NCI-H2171 treated with DMSO at 0.1 percent for 48 hours (cell line): ENCODE data around the gene TSPAN19.

ENCODE experiments used
- DNase-seq: peaks from one replicate; lab custom pipeline; 2025; lab: John Stamatoyannopoulos, UW

Gene TSPAN19

DNA sequence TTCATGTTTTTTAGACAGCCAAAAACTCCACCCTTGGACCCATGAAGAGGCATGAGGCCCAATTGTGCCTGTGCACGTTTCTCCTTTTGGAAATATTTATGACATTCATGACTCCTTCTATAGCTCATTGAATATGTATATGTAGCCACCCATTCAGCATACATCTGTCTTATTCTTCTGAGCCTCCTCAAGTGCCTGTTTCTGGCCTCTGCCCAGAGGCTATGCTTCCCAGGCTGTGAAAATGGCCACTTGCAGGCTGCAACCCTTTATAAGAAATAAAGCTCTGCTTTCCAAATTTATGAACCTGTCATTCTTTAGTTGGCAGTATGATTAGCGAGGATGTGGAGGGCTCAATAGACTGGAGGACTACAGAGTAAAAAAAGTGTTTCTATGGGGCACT is 35.3 kb downstream of the TSPAN19 start:
- no peak for DNase-seq

GRCh38 chr12:84998341-84998740 is 37.7 kb downstream of the TSPAN19 start:
- no peak for DNase-seq

- no peak for DNase-seq
Observed at GRCh38 chr12:84996759-84997158, 39.3 kb downstream of the TSPAN19 start.

- no peak for DNase-seq
Observed at GRCh38 chr12:84995641-84996040, 40.4 kb downstream of the TSPAN19 start.

DNA sequence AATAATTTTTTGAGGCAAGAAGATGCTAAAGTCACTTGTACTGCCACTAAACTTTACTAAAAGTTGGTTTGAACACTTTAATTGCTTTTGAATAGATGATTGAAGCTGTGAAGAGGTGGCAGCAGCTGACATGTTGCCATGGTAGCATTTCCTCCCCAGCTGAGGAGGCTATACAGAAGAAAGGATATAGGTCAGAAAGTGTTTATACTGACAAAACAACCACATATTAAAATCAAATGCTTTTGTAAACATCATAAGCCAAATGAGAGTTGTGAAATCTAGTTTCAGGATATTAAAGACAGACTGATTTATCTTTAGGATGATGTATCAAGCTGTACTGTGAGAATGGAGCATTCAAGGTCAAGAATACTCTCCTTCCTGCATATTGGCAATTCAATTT is 41.7 kb downstream of the TSPAN19 start:
- no peak for DNase-seq

- peak; percentile 81 for DNase-seq
Observed at GRCh38 chr12:84986586-84986985, 49.5 kb downstream of the TSPAN19 start.

DNA sequence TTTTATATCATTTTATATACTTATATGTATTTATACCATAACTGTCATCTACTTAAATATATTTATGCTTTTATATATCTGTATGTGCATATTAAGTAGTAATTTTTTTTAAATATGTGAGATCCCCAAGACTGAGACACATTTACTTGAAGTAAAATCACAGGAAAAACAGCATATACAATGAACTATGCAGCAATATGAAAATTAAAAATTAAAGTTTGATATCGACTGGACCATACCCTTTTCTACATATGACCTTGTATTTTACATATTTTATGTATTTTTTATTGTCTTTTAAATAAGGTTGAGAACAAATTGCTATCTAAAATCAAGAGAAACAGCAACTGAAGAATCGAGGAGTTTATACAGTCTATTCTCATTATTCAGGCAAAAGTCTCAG is 50.0 kb downstream of the TSPAN19 start:
- DNase-seq = no peak

GRCh38 chr12:84983289-84983688 is 52.8 kb downstream of the TSPAN19 start:
- no peak for DNase-seq

- DNase-seq = no peak
Observed at GRCh38 chr12:84982888-84983287, 53.2 kb downstream of the TSPAN19 start.

DNA sequence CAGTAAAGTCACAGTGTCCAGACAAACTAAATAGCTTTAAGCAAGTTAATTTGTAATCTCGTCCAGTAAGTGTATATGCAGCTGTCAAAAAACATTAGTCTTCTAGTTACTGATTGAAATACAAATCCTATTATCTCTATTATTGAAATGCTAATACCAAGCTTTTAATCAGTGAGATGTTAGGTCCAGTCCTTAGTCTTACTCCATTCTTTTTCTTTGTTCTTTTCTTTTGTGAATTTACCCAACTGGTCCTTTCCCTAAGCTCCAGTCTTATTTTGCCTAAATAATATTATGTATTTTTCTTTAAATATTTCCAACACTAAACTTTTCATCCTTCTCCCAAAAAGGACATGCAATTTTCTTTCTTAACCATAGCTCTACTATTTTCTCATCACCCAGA is 57.2 kb downstream of the TSPAN19 start:
- DNase-seq = no peak

DNA sequence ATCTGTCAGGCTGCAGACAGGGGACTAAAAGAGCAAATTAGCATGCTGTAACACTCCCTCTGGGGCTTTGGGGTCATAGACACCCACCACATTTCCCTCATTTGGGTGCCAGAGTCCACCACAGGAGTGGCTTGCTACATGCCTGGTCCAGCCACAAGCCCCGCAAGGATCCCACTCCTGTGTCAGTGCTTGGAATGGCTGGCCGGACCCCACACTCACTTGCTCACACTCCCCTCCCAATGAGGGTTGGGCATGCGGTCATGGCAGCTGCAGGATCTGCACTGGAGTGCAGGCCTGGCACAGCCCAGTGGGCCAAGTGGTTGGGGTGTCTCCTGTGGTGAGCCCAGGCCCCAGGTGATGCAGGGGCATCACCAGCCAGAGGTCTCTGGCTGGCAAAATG is 59.9 kb downstream of the TSPAN19 start:
- no peak for DNase-seq

- DNase-seq = no peak
Observed at GRCh38 chr12:84974155-84974815, 61.8 kb downstream of the TSPAN19 start.

- no peak for DNase-seq
Observed at GRCh38 chr12:84973026-84973425, 63.1 kb downstream of the TSPAN19 start.

DNA sequence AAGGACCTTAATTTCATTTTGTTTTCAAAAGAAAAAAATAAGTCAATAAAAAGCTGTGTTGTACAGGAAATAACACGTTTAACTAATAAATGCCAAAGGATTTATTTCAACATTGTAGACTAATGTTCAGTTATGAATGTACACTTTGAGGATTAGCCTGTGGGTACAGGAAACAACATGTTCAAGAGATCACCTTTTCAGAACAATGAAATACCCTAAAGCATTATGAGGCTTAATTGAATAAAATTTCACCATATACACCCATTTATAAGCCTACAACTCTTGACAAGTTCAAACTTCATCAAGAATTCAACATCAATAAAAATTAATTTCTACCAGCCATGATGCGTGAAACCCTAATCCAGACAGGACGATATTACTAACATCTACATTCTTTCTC is 66.9 kb downstream of the TSPAN19 start:
- no peak for DNase-seq
